ENCODE measurements around the gene VILL.

DNA sequence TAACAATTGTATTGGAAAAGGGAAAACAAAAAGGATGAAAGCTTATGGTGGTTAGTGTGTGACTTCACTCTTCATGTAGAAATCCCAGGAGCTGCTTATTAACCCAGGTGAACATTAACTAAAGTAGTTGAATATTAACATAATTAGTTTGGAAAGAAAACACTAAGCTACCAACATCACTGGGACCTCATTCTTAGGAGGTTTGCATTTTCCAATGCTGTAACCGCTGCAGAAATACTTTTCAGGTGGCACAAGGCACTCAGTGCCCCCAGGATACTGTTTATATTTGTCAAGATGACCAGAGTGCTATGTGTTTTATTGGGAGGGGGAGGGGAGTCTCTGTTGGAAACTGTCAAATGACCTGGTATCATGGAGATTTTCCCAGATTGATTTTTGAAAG lies 25.9 kb upstream of the VILL start:
- TF ChIP-seq, protein P1, sequence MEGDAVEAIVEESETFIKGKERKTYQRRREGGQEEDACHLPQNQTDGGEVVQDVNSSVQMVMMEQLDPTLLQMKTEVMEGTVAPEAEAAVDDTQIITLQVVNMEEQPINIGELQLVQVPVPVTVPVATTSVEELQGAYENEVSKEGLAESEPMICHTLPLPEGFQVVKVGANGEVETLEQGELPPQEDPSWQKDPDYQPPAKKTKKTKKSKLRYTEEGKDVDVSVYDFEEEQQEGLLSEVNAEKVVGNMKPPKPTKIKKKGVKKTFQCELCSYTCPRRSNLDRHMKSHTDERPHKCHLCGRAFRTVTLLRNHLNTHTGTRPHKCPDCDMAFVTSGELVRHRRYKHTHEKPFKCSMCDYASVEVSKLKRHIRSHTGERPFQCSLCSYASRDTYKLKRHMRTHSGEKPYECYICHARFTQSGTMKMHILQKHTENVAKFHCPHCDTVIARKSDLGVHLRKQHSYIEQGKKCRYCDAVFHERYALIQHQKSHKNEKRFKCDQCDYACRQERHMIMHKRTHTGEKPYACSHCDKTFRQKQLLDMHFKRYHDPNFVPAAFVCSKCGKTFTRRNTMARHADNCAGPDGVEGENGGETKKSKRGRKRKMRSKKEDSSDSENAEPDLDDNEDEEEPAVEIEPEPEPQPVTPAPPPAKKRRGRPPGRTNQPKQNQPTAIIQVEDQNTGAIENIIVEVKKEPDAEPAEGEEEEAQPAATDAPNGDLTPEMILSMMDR (IDR thresholded peaks at IDR 0.05; ENCODE audit: low read depth, low read length): no peak
- TF ChIP-seq EZH2phosphoT487 (IDR thresholded peaks at IDR 0.05; ENCODE audit: low read depth): no peak

Measured in OCI-LY3 (cell line).